ENCODE results near the gene GPR108.

DNA sequence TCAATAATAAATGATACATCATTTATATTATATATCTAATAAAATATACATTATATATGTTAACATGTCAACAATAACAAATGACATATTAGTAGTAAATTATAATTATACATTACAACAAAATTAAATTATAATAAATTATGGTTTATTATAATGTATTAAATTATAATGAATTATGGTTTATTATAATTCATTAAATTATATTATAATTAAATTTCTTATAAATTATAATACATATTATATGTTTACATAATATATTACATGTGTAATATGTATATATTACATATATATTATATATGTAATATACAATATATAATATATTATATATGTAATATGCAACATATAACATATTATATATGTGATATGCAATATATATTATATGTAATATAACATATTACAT lies 37.4 kb downstream of the GPR108 start:
- TF ChIP-seq, protein P1, sequence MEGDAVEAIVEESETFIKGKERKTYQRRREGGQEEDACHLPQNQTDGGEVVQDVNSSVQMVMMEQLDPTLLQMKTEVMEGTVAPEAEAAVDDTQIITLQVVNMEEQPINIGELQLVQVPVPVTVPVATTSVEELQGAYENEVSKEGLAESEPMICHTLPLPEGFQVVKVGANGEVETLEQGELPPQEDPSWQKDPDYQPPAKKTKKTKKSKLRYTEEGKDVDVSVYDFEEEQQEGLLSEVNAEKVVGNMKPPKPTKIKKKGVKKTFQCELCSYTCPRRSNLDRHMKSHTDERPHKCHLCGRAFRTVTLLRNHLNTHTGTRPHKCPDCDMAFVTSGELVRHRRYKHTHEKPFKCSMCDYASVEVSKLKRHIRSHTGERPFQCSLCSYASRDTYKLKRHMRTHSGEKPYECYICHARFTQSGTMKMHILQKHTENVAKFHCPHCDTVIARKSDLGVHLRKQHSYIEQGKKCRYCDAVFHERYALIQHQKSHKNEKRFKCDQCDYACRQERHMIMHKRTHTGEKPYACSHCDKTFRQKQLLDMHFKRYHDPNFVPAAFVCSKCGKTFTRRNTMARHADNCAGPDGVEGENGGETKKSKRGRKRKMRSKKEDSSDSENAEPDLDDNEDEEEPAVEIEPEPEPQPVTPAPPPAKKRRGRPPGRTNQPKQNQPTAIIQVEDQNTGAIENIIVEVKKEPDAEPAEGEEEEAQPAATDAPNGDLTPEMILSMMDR (conservative IDR thresholded peaks at IDR 0.05; ENCODE audit: low read length): no peak
- no peak for TF ChIP-seq EZH2phosphoT487 (IDR thresholded peaks at IDR 0.05; ENCODE audit: borderline replicate concordance, low read depth, low read length)
